ENCODE data around the gene GNAL. TPM values are rescaled to one million over a fixed set of nuclear protein-coding genes. Genes with fewer than 3 reads are reported as not detected.
"Not testable (repeated sequence)": the region's sequence is repeated elsewhere in the genome, so short reads cannot be mapped to it uniquely, and the experiment has no call there.

Gene GNAL
- polyA plus RNA-seq (ENCODE audit: insufficient read length) = 2.3 TPM

DNA sequence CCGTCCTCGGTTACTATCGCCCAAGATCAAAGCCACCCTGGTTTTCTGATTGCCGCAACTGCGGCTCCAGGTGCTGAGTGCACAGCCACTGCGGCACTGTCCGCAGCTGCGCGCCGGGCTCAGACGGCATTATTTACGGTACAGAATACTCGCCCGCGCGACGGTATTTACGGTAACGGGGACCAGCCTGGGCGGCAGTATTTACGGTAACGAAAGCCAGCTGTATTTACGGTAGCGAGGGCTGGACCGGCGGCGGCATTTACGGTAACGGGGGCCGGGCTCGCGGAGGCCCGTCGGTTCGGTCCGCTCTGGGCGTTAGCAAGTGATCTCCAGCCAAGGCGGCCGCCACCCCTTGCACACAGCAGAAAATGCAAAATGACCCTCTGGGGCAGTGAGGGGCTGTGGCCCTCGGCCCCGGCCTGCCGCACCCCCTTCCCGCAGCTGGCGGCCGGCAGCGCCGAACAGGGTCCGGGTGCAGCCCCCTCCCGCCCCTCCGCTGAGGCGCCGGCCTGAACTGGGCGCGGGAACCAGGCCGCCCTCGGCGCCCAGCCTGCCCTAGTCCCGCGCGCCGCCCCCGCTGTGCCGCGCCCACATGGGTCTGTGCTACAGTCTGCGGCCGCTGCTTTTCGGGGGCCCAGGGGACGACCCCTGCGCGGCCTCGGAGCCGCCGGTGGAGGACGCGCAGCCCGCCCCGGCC is at the start of gene GNAL:
Gene GNAL (plus strand): TSS at position 293 of the 697 bp plus-strand sequence. CDS start 300 bp downstream, at position 593.
- DNase-seq = peak; percentile 80

- DNase-seq = not testable (repeated sequence)
These were observed 41.8 kb upstream of the GNAL start for GRCh38 chr18:11647310-11647709.

GRCh38 chr18:11647804-11648203 is 41.3 kb upstream of the GNAL start:
- DNase-seq = not testable (repeated sequence)

DNA sequence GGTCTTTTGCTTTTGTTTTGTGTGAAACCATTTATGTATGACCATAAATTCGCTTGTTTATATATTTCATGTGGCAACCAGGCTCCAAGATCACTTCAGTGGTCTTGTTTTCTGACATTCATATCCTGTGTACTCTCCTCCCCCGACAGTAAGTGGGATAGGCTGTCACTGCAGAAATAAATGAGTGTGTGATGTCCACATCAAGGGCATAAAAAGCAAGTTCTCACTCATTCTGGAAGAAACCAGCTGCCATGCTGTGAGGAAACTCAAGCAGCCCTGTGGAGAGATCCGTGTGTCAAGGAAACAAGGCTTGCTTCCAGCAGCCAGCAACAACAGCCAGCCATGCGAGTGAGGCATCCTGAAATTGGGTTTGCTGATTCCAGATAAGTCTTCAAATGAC is 39.2 kb upstream of the GNAL start:
- DNase-seq = no peak

DNA sequence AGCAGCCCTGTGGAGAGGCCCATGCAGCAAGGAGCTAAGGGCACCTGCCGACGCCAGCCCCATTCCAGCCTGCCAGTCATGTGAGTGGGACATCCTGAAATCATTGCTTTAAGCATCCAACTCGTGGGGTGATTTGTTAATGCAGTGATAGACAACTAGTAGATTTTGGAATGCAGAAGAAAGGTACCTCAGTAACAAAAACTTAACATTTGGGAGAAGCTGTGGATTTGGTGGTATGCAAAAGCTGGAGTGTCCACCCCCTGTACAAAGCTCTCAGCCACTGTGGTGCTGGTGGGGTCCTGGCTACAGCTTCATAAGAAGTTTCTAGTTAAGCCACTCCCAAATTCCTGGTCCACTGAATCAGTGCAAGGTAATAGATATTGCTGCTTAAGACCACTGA is 37.2 kb upstream of the GNAL start:
- no peak for DNase-seq

DNA sequence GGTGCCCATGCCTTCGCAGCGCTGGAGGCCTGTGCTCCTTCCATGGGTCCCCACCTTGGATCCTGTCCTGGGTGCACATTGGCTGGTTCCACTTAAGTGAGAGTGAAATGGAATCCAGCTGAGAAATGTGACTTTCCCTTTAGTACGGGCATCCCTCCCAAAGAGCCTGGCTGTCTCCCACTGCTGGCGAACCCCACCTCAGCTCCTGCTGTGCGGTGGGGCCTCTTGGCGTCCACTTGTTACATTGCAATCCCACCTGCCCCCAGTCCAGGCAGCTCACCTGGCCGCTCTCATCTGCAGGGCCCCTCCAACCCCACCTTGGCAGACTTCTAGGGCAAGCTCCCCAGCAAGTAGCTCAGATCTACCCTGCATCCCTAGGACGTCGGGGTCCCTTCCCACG is 35.5 kb upstream of the GNAL start:
- no peak for DNase-seq

DNA sequence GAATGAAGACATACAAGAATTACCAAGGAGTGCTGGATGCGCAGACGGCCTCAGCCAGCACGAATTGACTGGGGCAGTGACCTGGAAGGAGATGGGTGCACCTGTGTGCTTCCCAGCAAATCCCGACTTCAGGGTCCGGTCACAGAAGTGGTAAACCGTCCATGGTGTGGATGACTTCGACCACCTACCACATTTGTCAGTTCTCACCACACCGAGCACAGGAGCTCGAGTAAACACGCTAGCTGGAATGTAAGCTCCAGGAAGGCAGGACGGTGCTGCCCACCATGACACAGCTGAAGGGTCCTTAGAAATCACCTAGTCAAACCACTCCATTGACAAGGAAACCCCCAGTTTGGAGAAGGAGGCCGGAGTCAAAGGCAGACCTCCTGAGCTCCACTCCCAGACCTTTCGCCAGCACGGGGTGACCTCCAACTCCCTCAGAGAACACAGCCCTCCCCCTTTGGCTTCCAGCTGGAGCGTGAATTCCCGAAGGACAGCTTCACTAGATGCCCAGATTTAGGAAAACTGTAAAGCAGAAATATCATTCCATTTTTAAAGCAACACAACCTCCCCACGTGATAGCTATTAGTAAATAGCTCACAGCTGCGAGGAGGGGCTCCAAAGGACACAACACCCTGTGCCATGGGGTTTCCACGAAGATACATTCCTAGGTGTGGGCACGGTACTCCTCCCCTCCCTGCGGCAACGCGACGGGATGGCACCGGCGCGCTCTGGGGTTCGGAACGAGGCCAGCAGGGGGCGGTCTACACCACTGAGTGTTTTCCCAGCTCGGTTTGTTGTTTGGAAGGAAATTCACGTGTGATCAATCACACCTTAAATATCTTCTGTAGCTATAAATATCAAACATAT is 34.1 kb upstream of the GNAL start:
- peak; percentile 35 for DNase-seq

DNA sequence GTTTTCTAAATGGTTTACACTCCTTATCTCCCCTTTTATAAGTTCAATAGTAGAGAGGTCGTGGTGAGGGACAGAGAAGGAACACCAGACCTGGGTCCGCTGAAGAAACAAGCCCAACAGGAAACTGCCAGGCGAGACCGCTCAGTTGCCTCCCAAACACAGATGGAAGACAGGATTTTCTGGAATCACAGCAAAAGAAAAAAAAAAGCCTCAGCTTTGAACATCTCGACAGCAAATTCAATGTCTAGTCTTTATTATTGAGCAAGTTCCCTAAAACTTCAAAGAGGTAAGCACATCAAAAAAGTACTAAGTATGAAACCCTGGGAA is 33.5 kb upstream of the GNAL start:
- no peak for DNase-seq

GRCh38 chr18:11657152-11657551 is 31.9 kb upstream of the GNAL start:
- DNase-seq = no peak

GRCh38 chr18:11657554-11657953 is 31.5 kb upstream of the GNAL start:
- DNase-seq = no peak

- DNase-seq = no peak
These were observed 31.0 kb upstream of the GNAL start for GRCh38 chr18:11658019-11658418.

DNA sequence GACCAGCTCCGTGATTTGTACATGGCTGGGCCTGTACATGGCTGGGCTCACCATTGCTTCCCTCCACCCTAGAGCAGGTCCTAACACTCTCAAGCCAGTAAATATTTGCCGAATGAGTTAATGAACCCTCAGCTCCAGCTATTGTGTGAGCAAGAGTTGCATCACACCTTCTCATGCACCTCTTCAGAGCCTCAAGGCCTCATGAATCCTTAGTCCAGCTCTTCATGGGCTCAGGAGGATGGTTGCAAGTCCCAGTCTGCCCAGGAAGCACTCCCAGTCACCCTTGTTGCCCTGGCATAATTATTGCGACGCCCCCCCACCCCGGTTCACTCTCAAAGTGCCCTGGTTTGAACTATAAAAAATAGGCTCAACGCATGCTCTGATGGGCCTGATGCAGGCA is 30.1 kb upstream of the GNAL start:
- DNase-seq = no peak

DNA sequence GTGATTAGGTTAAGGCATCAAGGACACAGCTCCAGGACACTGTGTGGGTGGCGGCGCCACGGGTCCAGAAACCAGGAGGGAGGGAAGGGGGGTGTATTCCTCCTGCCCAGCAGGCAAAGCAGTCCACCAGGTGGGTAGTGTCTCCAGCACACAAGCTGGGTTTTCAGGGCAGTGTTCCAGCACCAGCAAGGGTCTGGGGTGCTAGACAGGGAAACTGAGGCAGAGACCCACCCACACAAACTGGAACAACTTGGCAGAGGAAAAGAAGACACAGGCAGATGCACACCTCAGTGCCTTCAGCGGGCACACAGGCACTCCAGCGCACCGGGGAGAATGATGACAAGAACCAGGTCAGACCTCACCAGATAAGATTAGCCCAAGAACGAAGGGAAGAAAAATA is 28.4 kb upstream of the GNAL start:
- DNase-seq = no peak

DNA sequence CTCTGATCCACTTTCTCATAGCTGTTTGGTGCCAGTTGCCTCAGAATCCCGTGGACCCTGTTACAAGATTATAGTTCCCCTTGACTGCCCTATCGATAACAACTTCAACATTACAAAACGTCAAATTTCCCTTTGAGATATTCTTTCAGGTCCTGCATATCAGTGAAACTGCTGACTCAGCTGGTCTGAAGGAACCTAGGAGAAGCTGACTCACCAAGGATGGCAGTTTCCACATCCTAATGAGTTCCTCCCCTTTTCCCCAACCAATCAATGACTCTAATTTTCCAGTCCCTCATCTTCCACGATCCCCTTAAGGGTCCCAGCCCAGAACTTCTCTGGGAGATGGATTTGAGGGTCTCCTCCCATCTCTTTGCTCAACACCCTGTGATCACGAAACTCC is 27.6 kb upstream of the GNAL start:
- no peak for DNase-seq

DNA sequence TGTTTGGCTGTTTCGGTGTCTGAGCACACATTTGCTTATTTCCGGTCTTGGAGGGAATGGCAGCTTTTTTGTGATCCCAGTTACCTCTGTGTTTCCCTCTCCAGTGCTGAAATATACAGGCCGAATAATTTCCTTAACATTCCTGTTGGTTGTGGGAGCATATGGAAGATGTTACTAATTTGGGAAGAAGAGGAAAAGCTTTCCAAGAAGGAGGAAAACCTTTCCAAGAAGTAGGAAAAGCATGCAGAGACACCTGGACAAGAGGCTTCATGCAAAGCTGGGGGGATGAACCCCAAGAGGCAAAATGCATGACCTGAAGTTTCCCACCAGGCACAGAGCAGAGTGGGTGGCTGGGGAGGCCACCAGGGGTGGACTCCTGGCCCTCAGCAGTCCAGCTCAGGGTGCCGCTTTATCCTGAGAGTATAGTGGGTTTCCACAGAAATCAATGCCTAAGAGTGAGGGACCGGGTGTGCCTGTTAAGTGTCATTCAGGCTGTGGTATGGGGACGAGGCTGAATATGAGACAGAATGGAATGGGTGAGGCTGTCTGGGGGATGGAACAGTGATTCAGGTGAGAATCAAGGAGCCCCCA is 25.5 kb upstream of the GNAL start:
- DNase-seq = no peak

- DNase-seq = no peak
These were observed 24.8 kb upstream of the GNAL start for GRCh38 chr18:11664286-11664685.

- DNase-seq = no peak
These were observed 23.9 kb upstream of the GNAL start for GRCh38 chr18:11665146-11665545.

DNA sequence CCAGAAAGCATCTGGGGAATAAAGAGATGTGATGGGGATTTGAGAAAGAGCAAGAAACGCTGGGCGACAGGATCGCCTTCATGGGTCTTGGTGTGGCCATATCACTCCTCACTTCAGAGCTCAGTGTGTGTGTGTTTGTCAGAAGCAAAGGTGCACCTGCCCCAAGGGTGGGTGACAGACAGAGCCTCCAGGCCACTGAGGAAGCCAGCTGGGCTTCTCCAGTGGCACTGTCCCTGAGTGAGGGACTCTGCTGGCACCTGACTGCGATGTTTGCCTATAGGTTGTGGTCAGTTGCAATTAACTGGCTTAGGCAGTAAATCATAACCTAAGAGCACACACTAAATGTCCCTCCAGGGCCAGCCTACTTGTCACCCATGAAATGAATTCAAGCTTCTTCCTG is 23.5 kb upstream of the GNAL start:
- DNase-seq = no peak

DNA sequence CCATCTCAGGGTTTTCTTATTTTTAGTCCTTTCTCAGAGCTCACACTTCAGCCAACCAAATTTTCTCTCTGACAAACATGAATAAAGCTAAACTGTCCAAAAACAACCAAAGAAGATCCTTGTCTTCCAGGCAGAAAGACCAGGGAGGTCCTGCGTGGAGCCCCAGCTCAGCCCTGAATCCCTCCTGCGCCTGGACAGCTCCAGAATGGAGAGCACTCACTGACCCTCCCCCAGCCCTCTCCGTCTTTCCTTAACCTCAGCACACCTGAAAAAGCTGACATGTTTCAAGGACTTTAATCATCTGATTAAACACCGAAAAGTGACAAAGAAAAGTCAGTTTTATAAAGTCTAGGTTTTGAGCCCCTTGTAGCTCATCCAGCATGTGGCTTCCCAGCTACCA is 22.9 kb upstream of the GNAL start:
- DNase-seq = no peak

- DNase-seq = no peak
These were observed 22.2 kb upstream of the GNAL start for GRCh38 chr18:11666831-11667230.

- no peak for DNase-seq
These were observed 21.5 kb upstream of the GNAL start for GRCh38 chr18:11667578-11667977.

DNA sequence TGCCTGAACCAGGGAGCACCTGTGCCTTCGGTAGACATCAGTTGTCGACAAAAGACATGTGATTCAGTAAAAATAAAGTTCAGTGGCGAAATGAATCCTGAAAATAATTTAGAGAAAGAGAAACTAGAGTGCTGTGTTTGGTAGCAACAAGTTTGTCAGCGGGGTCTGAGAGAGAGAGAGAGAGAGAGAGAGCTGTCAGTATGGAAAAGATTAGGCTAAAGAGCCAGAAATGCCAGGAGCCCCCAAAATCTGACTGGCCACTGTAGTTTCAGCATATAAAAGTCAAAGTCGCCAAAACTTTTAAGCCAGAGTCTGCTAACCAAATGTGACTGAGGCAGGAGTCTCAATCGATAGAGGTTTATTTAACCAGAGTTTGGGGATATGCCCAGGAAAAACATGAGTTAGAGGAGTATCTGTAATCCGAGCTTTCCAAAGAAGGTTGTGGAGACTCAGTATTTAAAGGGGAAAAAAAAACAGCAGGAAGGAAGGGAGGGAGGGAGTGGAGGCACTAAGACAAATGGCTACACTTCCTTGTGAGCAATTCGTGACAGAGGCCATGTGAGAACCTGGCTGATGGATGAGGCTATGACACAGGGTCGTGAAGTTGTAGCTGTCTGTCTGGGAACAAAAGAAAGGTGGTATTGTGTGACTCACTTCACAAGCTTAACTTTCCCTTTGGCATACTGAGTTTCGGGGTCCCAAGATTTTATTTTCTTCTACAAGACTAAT is 20.5 kb upstream of the GNAL start:
- no peak for DNase-seq

Data from hindlimb muscle (tissue), 1 donor.